ENCODE measurements around the gene TMEM174.
A peak's percentile ranks its signal among the peaks of the same experiment; 100 is the strongest.

TMEM174 gene, protein sequence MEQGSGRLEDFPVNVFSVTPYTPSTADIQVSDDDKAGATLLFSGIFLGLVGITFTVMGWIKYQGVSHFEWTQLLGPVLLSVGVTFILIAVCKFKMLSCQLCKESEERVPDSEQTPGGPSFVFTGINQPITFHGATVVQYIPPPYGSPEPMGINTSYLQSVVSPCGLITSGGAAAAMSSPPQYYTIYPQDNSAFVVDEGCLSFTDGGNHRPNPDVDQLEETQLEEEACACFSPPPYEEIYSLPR

DNA sequence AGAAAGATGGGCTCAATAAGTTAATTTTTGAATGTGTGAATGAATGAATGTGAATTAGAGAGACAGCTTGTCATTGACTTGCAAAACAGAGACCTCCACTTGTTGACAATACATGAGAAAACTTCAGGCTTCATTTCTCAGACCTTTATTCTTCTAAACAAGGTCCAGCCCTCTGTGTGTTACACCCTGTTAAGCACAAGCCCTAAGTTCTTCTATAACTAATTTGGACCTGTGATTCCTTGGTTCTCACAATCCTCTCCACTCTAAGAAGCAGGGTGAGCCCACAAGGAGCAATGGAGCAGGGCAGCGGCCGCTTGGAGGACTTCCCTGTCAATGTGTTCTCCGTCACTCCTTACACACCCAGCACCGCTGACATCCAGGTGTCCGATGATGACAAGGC lies at the start of gene TMEM174:
Gene TMEM174, plus strand, starts transcription at position 243 of the 400 bp plus-strand sequence. Its CDS starts 51 bp downstream, at position 294.
- no peak for DNase-seq

DNA sequence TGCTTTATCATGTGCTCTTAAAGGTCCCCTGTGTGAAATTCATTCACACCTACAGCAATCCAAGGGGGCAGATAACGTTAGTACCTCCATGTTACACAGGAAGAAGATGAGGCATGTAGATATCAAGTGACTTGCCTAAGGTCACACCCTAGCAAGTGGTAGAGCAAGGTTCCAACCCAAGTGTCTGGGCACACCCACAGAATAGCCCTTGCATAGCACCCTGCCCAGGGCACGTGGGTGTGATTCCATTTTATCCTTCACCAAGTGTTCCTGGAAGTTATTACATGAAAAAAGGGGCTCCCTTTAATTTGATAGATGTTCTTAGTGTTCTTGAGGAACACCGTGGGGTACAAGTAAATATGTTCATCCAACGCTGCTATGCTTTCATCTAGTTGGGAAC lies 47.7 kb upstream of the TMEM174 start:
- no peak for DNase-seq

DNA sequence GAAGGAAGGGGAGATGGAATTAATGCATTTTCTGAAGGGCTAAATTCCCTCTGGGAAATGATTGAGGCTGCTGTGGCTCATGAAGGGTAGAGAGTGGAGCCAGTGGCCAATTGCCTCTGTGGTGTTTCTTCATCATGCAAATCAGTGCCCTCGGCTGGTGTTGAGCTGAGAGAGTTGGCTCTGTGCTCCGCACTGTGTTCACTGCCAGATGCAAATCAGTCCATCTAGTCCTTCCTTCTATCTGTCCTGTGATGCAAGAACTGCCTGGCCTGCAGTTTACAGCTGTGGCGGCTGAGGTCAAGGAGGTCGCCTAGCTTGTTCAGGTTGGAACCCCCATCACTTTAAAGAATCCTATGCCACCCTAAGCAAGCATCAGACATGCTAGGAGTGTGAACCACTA lies 46.6 kb upstream of the TMEM174 start:
- DNase-seq = no peak

DNA sequence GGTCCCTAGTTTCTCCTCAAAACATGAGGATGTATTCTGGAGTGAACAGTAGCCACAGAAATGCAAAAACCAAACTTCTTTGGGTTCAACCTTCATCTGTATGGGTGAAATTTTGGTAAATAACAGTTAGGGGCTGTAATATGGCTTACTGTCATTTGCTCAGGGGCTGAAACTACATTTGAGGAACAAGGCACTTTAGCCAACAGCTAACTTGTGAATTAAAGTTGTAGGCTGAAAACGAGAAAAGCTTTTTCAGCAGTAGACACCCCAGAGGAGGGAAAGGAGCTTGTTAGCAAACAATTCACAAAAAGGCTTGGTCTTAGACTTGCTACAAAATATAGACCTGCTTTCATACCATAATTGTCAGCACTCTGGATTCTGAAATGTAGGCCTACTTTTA lies 46.0 kb upstream of the TMEM174 start:
- DNase-seq = no peak

DNA sequence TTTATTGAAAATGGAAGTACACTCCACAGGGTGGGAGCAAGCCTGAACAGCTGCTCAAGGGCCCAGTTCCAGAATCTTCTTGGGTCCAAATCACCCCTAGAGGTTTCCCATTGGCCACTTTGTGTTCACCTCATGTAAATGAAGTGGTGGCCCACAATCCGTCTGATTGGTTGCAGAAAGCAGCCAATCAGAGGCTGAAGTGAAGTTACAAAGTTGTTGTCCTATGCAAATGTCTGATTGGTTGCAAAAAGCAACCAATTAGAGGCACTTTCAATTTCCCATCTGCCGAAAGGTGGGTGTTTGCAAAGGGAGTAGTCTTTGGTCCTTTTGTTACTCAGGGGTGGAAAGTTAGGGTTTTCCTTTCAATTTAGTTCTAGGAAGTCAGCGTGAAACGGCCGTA lies 43.9 kb upstream of the TMEM174 start:
- DNase-seq = no peak

DNA sequence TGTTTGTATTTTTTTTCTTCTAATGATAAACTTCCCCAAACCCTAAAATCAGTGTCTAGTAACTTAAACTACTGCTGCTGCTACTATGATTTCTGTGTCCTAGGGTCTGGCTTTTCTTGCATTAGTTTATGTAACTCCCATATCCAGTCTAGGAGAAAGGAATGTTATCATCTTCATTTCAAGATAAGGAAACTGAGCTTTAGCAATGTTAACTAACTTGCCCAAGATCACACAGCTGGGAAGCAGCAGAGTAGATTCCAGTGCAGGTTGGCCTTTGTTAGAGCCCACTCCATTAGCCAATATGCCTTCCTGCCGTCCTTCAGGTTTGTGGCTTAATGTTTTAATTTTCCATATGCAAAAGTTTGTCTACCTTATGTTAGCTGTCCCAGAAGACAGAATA lies 42.2 kb upstream of the TMEM174 start:
- DNase-seq = no peak

DNA sequence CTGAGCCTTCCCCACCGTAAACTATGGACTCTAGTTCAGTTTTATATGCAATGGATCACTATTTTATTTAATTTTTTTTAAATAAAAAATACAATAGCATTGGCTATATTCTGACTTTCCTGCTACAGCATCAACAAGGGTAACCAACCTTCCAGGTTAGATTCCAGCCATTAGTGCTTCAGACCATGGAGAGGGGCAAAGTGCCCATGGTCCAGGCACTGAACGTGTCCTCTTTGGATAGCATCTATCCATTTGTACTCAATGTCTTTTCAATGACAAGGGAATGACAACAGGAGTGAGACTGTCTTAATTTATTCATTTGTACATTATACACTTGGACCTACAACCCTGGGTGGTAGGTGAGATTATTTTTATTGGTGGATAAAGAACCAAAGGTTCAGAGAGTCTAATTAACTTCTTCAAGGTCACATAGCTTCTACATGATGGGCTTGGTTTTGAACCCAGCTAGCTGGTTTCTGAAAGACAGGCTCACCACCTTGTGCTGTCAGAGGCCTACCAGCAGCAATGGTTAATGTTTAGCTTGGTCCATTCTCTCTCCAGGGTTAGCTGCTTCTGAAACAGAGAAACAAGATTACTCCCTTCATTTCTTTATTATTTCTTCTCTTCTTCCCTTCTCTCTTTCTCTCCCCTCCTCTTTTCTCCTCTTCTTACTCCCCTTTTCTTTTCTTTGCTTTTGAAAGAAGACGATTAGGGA lies 41.1 kb upstream of the TMEM174 start:
- no peak for DNase-seq

DNA sequence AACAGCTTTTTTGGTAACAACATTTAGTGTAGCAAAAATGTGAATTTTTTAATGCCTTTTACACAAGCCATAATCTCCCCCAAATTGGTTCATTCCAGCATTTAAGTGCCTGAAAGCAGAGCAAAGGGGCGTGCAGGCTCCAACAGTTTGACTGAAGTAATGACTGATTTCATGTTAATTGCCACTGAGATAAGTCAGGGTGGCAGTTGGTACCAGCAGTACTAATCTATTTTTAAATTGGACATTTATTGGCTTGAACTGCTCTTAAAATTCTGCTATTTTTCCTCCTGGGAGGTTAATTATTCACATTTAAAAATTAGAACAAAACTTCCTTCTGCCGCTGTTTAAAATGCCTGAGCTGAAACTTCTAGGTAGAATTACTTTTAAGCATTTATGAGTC lies 40.2 kb upstream of the TMEM174 start:
- no peak for DNase-seq

DNA sequence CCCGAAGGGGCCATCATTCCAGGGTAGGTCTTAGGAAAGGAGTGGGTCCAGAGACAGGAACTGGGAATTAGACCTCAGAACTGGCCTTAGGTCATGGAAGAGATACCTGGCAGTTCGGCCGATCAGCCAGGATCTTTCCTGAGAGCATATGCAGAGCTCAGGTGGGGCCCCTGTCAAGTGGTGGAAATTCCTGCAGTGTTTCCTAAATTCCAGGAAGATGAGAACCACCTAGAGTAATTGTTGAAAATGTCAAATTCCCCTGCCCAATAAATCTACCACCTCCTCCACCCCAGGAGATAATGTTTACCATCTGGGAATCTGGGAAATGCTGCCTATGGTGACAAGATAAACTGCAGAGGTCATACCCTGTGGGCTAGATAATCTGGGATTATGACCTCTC lies 38.0 kb upstream of the TMEM174 start:
- DNase-seq = no peak

DNA sequence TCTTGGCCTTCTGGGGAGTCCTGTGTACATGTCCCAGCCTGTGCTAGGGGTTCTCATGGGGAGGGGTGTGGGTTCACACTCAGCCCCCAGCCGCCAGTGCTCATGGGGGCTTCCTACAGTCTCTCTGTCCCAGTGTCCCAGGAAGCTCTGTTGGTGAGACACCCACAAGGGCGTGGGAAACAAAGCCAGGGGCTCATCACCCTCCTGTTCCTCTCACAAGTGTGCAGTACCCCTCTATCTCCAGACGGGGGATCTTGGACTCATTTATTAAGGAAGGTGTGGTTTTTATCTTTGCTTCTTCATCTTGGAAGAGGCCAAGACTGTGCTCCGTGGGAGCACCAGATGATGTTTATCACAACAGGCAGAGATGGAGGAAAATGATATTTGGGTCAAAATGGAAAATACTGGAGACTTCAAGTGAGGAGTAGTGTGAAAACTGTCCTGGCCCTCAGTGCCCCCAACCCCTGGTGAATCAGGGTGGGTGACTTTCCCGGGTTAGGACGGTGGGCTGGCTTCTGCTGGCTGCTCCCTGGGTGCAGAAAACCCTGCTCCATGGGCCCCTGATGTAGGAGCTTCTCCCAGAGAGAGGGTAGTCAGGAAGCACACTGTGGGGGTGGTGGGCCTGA lies 37.5 kb upstream of the TMEM174 start:
- peak in 1 of 3 experiments; percentile 29 for DNase-seq

DNA sequence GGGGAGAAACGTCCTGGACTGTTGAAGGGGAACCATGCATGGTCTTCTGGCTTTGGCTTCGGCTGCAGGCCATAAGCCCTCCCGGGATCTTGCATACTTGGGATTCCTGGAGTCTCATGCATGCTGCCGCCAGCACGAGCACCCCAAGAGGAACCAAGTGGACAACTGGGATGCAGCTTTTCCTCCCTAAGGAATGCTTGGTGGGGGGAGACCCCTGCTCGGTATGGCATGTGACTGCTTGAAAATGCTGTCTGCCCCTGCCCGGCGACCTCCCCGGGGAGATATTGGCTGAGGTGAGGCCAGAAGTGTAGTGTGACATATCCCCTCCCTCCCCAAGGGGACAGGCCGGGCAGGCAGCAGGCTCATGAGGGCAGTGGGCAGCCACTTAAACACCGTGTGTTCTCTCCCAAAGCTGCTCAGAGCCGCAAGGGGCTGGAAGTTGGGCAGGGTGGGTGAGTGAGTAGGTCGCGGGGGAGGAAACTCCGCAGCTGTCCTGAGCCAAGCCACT lies 36.9 kb upstream of the TMEM174 start:
- no peak for DNase-seq

DNA sequence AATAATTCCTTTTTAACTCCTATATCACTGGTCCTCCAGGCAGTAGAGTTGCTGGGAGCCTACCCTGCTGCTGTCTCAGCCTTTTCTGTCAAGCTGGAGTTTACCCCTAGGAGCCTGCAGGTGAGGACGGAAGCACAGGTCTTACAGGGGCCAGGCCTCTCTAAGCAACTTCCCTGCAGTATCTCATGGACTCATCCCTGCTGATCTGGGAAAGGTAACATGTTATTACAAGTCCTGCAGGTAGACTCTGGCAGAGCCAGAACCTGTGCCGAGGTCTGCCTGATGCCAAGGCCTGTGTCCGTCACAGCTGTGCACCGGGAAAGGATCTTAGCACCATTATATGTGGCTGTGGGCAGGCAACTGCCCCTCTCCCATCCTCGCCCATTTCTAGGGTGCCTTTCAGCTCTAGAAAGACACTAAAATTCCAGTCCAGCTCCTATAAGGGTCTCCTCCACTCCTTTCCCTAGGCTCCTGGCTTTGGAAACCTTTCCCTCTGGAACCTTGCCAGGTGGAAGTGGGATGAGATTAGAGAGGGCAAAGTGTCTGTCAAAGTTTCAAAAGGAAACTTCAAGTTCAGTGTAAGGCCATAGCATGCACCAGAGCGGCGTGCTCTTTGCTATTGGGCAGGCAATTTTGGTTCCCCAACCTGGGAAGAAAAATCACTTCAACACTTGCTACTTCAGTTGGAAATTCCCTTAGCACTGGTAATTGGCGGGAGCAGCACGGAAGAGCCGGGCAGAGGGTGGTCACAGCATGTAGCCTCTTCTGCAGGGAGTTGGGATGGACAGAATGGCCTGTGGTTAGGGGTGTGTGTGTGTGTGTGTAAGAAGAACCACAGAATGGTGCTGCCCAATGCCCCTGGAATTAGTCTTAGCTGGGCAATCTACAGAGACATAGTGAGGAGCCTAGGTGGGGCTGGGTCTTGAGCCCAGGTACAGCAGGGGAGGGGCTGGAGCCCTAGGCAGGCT lies 35.1 kb upstream of the TMEM174 start:
- DNase-seq = no peak

DNA sequence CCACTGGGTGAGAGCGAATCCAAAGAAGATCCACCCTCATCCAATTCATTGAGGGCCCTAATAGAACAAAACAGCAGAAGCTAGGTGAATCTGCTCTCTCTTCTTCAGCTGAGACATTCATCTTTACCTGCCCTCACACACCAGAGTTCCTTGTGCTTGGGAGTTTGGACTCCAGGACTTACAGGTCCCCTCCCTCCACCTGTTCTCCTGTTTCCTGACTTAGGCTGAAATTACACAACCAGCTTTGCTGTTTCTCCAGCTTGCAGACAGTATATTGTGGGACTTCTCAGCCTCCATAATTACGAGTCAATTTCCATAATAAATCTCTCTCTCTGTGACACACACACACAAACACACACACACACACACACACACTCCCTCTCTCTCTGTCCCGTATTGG lies 33.5 kb upstream of the TMEM174 start:
- peak in 1 of 3 experiments; percentile 21 for DNase-seq

DNA sequence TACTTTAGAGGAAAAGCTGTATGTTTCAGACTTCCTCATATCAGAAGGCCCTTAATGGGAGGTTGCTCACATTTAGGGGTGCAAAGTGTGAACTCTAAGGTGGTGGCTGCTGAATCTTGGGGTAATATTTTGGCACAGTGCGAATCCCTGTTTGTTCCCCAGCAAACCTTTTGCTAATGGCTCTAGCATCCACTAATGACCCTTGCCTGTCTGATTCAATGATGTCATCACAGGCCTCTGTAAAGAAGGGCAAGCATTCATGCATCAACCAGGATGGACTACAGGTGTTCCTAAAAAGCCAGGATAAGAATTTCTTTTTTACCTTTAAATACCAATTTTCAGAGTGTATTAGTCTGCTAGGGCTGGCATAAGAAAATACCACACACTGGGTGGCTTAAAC lies 32.2 kb upstream of the TMEM174 start:
- DNase-seq = no peak

DNA sequence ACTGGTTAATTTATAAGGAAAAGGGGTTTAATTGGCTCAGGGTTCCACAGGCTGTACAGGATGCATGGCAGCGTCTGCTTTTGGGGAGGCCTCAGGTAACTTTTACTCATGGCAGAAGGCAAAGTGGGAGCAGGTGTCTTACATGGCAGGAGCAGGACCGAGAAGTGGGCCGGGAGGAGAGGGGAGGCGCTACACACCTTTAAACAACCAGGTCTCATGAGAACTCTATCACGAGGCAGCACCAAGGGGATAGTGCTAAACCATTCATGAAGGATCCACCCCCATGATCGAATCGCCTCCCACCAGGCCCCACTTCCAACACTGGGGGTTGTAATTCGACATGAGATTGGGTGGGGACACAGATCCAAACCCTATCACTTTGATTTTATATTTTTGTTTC lies 31.0 kb upstream of the TMEM174 start:
- no peak for DNase-seq

DNA sequence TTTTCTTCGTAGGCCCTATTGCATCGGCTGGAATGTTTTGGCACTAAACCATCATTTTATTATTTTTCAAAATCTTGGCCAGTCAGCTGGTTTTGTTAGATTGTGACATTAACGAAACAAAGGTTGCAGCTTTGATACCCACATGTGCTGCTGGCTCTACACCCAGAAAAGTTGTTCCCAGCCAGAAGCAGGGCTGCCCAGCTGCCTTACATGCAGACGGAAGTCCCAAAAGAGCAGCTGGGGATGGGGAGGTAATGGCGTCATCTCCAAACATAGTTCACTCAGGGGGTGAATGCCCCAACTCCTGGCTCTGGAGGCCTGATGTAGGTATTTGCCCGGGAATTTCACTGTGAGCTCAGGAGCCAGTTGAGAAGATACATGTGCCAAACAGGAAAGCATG lies 29.3 kb upstream of the TMEM174 start:
- DNase-seq = no peak

DNA sequence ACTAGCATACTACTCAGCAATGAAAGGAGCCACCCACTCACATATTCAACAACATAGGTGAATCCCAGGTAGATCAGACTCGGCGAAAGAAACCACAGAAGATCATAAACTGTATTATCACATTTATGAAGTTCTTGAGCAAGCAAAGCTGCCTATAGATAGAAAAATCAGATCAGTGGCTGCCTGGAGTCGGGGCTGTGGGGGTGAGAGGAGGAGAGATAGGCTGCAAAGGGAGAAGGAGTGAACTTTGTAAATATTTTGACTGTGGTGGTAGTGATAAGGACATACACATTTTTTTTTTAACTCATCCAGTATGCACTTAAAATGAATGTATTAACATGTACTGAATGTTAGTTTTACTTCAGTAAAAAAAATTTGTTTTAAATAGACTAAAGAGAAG lies 23.5 kb upstream of the TMEM174 start:
- no peak for DNase-seq

DNA sequence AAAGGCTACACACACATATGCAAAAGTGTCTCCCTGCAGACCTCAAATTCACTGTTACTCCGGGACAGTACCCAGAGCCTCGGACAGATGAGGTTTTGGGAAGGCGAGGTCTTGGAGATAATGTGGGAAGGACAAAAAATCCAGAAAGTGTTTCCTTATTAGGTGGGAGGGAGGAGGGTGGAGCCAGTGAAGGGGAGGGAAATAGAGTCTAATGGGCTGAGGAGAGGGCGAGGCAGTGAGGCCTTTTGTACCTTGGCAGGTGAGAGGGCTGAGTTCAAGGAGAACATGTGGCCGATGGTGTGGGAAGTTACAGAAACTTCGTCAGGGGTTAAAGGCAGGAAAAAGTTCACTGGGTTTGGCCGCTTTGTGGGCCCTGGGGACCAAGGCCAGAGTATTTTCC lies 22.1 kb upstream of the TMEM174 start:
- no peak for DNase-seq

DNA sequence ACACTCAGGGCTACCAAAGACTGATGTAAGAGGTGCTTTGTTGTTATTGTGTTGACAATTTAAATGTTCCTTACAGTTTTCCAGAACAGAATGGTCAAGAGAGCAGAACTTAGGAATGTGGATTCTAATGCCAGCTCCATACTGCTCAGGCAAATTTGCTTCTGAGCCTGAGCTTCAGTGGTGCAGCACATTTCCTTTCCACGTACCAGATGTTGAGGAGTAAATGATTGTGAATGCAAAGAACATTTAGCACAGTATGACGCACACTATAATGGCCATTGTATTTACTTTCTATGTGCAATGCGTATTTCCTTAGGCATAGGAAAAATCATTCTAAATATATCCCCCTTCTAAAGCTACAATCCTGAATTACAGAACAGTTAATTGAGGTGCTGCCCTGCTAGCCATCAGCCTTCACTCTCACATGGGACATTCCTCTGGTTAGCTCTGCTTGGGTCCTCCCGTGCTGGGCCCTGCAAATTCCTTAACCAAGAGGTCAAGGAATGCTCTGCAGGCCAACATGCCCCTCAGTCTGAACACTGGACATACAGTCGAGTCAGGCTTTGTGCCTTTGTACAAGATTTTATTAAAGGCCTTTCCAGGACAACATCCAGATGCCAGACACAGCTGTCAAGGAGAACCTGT lies 21.1 kb upstream of the TMEM174 start:
- peak in 1 of 3 experiments; percentile 3 for DNase-seq

DNA sequence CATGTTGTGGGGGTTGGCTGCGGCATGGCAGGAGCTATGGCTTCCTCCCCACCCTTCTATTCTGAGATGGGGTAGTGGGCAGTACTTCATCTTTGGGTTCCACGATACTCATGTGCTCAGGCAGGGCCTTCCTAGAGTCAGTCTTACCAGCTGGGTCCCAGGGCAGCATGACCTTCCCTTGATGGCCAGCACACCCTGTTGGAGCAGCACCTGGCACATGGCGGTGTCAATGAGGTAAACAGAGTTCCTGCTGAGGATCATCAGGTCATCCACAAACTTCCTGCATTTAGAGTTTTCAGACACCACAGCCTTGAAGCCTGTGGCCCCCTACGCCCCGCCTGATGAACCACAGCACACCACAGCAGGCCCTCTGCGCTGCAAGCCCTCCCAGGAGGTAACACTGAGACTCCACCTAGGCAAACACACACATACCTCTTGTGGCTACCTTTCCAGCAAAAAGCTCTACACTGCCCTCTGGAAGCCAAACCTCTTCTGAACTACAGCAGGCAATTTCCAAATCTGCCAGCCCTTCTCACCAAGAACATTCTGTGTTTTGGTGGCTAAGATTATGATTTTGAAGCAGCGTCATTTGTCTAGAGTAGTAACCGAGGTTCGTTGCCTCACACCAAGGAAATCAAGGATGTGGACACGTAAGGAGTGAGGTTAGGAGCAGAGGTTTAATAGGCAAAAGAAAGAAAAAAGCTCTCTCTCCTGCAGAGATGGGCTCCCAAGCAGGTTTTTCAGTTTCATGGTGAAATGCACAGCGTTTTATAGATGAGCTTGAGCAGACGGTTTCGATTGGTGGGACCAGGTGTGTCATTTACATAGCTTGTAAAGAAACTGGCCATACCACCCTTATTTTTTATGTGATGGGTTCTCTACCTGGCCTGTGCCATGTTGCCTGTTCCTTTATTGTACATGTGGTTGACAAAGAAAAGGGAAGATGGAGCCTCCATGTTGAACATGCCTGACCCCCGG lies 20.3 kb upstream of the TMEM174 start:
- DNase-seq = no peak

DNA sequence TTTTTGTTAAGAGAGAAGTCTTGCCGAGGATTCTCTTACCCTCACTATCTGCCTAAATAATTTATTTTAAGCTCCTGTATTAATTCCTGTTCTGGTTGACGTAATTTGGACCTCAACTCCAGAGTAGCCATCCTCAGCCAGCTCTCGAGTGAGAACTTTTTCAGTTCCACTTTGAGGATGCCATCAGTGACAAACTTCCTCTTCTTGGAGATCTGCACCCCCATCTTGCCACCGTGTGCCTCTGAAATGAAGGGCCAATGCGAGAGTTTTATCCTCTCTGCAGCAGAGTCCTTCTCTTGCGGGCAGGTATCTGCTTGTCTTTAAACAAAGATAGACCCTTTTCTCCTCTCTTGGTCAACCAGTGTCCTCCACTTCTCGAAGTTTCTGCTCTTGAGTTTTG lies 19.5 kb upstream of the TMEM174 start:
- DNase-seq = no peak

Data from NCI-H1417 (cell line).